ENCODE data around the gene PRKCQ. TPM values are rescaled to one million over a fixed set of nuclear protein-coding genes. Genes with fewer than 3 reads are reported as not detected.

The PRKCQ gene
- total RNA-seq, 1 donor from 2014 or later = 3.5 TPM

- Histone ChIP-seq H3K79me2 (ENCODE audit: low read depth) (no peaks in the 10 kb centered on the region), H3K9ac (no peak overlapping the region), H3K27ac (no peak overlapping the region), H3K27me3 (no peaks in the 10 kb centered on the region), H3K9me3 (ENCODE audit: low read depth) (no peaks in the 10 kb centered on the region), H4K20me1 (ENCODE audit: low read depth) (no peaks in the 10 kb centered on the region), H3K4me3 (no peak overlapping the region), H3F3A (ENCODE audit: low read depth) (peaks cover 4% of the 10 kb centered on the region), H3K4me1 (peaks cover 22% of the 10 kb centered on the region), H2AFZ (replicated peaks) (no peak overlapping the region), H3K36me3 (no peaks in the 10 kb centered on the region), H3K4me2 (no peak overlapping the region)
- Mint-ChIP-seq H3K27me3 (ENCODE audit: insufficient read depth, low read depth) (peaks cover 4% of the 10 kb centered on the region), H3K4me1 (peaks cover 30% of the 10 kb centered on the region), H3K4me3 (no peak overlapping the region), H3K36me3 (no peaks in the 10 kb centered on the region), H3K27ac (no peak overlapping the region), H3K9me3 (no peaks in the 10 kb centered on the region)
- no peak for DNase-seq (ENCODE audit: low spot score)
- TF ChIP-seq EZH2 (IDR thresholded peaks at IDR 0.05) = no peak
- TF ChIP-seq EZH2phosphoT487 (IDR thresholded peaks at IDR 0.05) = no peak
- TF ChIP-seq CTCF (IDR thresholded peaks at IDR 0.05) = no peak
These were observed 14.5 kb downstream of the PRKCQ start for GRCh38 chr10:6565588-6565987.

GRCh38 chr10:6564367-6564766 is 15.7 kb downstream of the PRKCQ start:
- H3K4me1 Mint-ChIP-seq = peaks cover 30% of the 10 kb centered on the region
- no peak overlapping the region for H3K27ac Mint-ChIP-seq
- H3F3A ChIP-seq (ENCODE audit: low read depth) = peaks cover 4% of the 10 kb centered on the region

GRCh38 chr10:6563731-6564130 is 16.3 kb downstream of the PRKCQ start:
- no peaks in the 10 kb centered on the region for H3K36me3 Mint-ChIP-seq
- Histone ChIP-seq H4K20me1 (ENCODE audit: low read depth) (no peaks in the 10 kb centered on the region), H3K4me1 (peaks cover 26% of the 10 kb centered on the region), H3F3A (ENCODE audit: low read depth) (peaks cover 4% of the 10 kb centered on the region), H3K27ac (no peak overlapping the region), H3K4me2 (no peak overlapping the region), H3K79me2 (ENCODE audit: low read depth) (no peaks in the 10 kb centered on the region), H3K9ac (no peak overlapping the region), H3K4me3 (no peak overlapping the region), H3K9me3 (ENCODE audit: low read depth) (no peaks in the 10 kb centered on the region), H2AFZ (replicated peaks) (no peak overlapping the region), H3K27me3 (no peaks in the 10 kb centered on the region), H3K36me3 (no peaks in the 10 kb centered on the region)
- peaks cover 5% of the 10 kb centered on the region for H3K27me3 Mint-ChIP-seq (ENCODE audit: insufficient read depth, low read depth)
- DNase-seq (ENCODE audit: low spot score) = no peak
- no peak overlapping the region for H3K4me3 Mint-ChIP-seq
- no peaks in the 10 kb centered on the region for H3K9me3 Mint-ChIP-seq
- peaks cover 30% of the 10 kb centered on the region for H3K4me1 Mint-ChIP-seq
- no peak for TF ChIP-seq CTCF (IDR thresholded peaks at IDR 0.05)
- no peak for TF ChIP-seq EZH2 (IDR thresholded peaks at IDR 0.05)
- TF ChIP-seq EZH2phosphoT487 (IDR thresholded peaks at IDR 0.05) = no peak
- H3K27ac Mint-ChIP-seq = no peak overlapping the region

More at GRCh38 chr10:6564367-6564766, 15.7 kb downstream of the PRKCQ start:
- Histone ChIP-seq H3K4me2 (peak overlapping the region; percentile 34), H3K79me2 (ENCODE audit: low read depth) (no peaks in the 10 kb centered on the region), H3K27ac (no peak overlapping the region), H4K20me1 (ENCODE audit: low read depth) (no peaks in the 10 kb centered on the region), H3K4me1 (peaks cover 26% of the 10 kb centered on the region), H3K36me3 (no peaks in the 10 kb centered on the region), H3K4me3 (no peak overlapping the region), H3K27me3 (no peaks in the 10 kb centered on the region), H2AFZ (replicated peaks) (no peak overlapping the region), H3K9me3 (ENCODE audit: low read depth) (no peaks in the 10 kb centered on the region), H3K9ac (no peak overlapping the region)
- Mint-ChIP-seq H3K4me3 (no peak overlapping the region), H3K27me3 (ENCODE audit: insufficient read depth, low read depth) (peaks cover 4% of the 10 kb centered on the region), H3K9me3 (no peaks in the 10 kb centered on the region), H3K36me3 (no peaks in the 10 kb centered on the region)
- no peak for DNase-seq (ENCODE audit: low spot score)
- TF ChIP-seq CTCF (IDR thresholded peaks at IDR 0.05) (no peak), EZH2 (IDR thresholded peaks at IDR 0.05) (no peak), EZH2phosphoT487 (IDR thresholded peaks at IDR 0.05) (no peak)

All from neural progenitor cell (in vitro differentiated cells).